BE2C (cell line): Measurements from ENCODE around the gene B3GNT8.

Experiments
- DNase-seq: peaks from one replicate; pipeline ENCODE4 v3.0.0-alpha.2; 2020
- H3K27me3 ChIP-seq: fragments of 250-450 bp; sonication (Bioruptor Pico); 2 replicates; pipeline ENCODE4 v1.5.1; 2020; ENCODE audit warnings: mild to moderate bottlenecking
- H3K36me3 ChIP-seq: fragments of 250-450 bp; sonication (Bioruptor Pico); 2 replicates; pipeline ENCODE4 v1.5.1; 2020; ENCODE audit warnings: mild to moderate bottlenecking
- H3K4me1 ChIP-seq: fragments of 250-450 bp; sonication (Bioruptor Pico); 2 replicates; pipeline ENCODE4 v1.5.1; 2020
- H3K4me3 ChIP-seq: 2 replicates; pipeline ENCODE4 v1.5.1; 2011; ENCODE audit warnings: low read depth, low read length
- H3K9me3 ChIP-seq: fragments of 250-450 bp; sonication (Bioruptor Pico); 2 replicates; pipeline ENCODE4 v1.5.1; 2020
- TF ChIP-seq, protein P1 (sequence below): IDR thresholded peaks from 2 replicates; pipeline ENCODE4 v1.5.1; 2012; ENCODE audit warnings: mild to moderate bottlenecking, low read depth, low read length

Gene B3GNT8

DNA sequence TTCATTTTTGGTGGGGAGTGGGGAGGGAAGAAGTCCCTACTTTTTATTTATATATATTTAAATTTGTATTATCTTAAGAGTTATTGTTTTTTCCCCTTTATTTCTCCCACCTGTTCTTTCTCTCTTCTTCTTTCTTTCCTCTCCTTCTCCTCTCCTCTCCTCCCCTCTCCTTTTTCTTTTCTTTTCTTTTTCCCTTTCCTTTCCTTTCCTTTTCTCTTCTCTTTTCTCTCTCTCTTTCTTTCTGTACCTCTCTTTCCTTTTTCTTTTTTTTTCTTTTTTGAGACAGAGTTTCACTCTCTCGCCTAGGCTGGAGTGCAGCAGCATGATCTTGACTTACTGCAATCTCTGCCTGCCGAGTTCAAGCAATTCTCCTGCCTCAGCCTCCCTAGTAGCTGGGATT, 27.6 kb downstream of the B3GNT8 start:
- Histone ChIP-seq H3K9me3 (no peaks in the 10 kb centered on the region), H3K4me1 (no peaks in the 10 kb centered on the region), H3K4me3 (no peak overlapping the region), H3K36me3 (peaks cover 5% of the 10 kb centered on the region), H3K27me3 (no peaks in the 10 kb centered on the region)
- no peak for DNase-seq
- TF ChIP-seq, protein P1, sequence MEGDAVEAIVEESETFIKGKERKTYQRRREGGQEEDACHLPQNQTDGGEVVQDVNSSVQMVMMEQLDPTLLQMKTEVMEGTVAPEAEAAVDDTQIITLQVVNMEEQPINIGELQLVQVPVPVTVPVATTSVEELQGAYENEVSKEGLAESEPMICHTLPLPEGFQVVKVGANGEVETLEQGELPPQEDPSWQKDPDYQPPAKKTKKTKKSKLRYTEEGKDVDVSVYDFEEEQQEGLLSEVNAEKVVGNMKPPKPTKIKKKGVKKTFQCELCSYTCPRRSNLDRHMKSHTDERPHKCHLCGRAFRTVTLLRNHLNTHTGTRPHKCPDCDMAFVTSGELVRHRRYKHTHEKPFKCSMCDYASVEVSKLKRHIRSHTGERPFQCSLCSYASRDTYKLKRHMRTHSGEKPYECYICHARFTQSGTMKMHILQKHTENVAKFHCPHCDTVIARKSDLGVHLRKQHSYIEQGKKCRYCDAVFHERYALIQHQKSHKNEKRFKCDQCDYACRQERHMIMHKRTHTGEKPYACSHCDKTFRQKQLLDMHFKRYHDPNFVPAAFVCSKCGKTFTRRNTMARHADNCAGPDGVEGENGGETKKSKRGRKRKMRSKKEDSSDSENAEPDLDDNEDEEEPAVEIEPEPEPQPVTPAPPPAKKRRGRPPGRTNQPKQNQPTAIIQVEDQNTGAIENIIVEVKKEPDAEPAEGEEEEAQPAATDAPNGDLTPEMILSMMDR: no peak

DNA sequence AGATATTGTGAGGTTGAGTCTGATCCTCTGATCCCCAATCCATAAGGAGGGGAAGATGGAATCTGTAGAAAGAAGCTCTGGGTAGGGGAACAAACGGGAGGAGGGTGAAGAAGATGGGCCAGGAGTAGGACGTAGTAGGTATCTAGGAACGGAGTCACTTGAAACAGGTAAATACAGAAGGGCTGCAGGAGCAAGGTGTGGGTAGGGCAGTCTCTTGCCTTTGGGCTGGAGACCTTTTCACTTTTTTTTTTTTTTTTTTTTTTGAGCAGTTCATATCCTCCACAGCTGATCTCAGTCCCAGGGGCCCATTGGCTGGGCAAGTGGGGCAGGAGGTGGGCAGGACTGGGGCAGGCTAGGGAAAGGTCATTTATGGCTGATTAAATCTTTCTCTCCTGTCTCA, 28.1 kb downstream of the B3GNT8 start:
- Histone ChIP-seq H3K4me1 (no peaks in the 10 kb centered on the region), H3K9me3 (no peaks in the 10 kb centered on the region)
- TF ChIP-seq, protein P1: no peak

DNA sequence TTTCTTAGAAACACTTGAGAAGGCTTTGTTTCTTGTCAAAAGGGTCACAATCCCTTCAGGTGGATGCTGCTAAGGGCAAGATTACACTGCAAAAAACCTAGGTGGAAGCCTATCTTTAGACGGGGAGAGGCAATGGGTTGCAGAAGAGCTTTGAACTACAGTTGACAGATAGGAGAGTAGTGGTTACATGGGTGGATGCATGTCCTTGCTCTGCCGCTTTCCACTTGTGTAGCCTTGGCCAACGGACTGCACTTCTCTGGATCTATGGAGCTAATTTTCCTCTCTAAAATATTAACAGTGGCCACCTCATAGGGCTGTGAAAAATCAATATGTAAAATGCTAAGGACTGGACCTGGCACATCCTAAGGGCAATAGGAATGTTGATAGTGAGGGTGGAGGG, 28.6 kb downstream of the B3GNT8 start:
- peaks cover 10% of the 10 kb centered on the region for H3K36me3 ChIP-seq
- H3K4me1 ChIP-seq: no peaks in the 10 kb centered on the region
- TF ChIP-seq, protein P1: no peak
- H3K4me3 ChIP-seq: peak overlapping the region; percentile 91
- H3K9me3 ChIP-seq: no peaks in the 10 kb centered on the region
- DNase-seq: no peak
- H3K27me3 ChIP-seq: no peaks in the 10 kb centered on the region

More for the DNA sequence above, 28.1 kb downstream of the B3GNT8 start:
- H3K4me3 ChIP-seq: peak overlapping the region; percentile 91
- no peaks in the 10 kb centered on the region for H3K27me3 ChIP-seq
- peaks cover 5% of the 10 kb centered on the region for H3K36me3 ChIP-seq
- no peak for DNase-seq

DNA sequence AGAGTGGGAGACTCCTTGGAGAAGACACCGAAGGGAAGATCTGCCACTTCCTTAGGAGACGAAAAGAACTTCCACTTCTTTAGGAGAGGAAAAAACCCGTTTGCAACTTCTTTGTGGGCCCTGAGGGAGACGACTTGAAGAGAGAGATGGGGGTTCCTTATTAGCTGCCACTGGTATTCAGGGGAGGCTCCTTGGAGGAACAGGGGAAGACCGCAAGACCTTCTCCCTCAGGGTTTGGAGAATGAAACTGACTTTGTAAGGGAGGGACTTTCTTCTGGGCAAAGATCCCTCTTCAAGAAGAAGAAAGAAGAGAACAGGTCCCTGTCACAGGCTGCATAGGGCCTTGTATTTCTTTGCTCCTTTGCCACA, 29.1 kb downstream of the B3GNT8 start:
- Histone ChIP-seq H3K4me3 (peak overlapping the region; percentile 91), H3K4me1 (no peaks in the 10 kb centered on the region), H3K9me3 (no peaks in the 10 kb centered on the region), H3K36me3 (peaks cover 9% of the 10 kb centered on the region), H3K27me3 (no peaks in the 10 kb centered on the region)
- no peak for DNase-seq
- TF ChIP-seq, protein P1: no peak

DNA sequence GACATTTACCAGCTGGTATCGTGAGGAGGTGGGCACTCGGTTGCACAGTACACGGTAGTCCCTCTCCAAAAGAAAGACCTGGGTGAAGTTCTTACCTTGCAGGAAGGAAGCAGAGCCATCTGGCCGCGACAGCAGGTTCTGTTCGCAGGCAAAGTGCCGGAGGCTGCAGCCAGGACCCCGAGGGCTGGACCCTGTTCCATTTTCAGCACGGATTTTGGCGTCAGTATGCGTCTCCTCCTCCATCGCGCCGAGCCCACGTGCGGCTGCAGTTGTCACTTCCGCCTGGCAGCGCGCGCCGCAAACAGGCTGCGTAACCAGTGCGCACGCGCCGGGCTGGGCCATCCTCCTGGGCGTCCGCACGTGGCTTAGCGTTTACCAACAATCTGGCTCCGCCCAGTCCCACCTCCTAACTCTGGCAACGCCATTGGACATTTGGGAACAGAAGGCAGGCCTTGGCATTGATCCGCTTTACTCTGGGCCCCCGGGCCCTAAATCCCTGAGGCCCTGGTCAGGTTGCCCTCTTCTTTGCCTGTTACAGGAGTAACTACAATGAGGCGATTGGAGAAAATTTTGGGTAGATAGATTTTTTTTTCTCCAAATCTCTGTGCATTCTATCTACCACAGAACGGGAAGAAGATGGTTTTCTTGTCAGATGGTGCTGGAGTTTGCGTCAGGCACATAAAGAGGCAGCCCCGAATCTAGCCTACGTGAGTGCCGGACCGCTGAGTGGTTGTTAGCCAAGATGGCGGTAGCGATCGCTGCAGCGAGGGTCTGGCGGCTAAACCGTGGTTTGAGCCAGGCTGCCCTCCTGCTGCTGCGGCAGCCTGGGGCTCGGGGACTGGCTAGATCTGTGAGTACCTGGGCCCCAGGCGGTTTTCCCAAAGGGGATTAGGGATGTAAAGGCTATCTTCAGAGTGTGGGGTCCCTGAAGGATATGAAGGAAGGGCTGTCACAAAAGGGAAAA, 29.8 kb downstream of the B3GNT8 start, which contains the start of the genes BCKDHA and EXOSC5:
TSS of gene BCKDHA (plus strand) at position 733 of the 964 bp plus-strand sequence. CDS start at position 743, 10 bp downstream.
TSS of gene EXOSC5 (minus strand) at position 274 of the 964 bp plus-strand sequence. CDS start at position 243, 31 bp downstream.
- H3K9me3 ChIP-seq: no peaks in the 10 kb centered on the region
- peak; percentile 99 for DNase-seq
- peak within 1 kb of the TSS; percentile 91 for H3K4me3 ChIP-seq
- H3K27me3 ChIP-seq: no peaks in the 10 kb centered on the region
- H3K36me3 ChIP-seq: peaks cover 13% of the 10 kb centered on the region
- no peaks in the 10 kb centered on the region for H3K4me1 ChIP-seq
- TF ChIP-seq, protein P1: no peak

DNA sequence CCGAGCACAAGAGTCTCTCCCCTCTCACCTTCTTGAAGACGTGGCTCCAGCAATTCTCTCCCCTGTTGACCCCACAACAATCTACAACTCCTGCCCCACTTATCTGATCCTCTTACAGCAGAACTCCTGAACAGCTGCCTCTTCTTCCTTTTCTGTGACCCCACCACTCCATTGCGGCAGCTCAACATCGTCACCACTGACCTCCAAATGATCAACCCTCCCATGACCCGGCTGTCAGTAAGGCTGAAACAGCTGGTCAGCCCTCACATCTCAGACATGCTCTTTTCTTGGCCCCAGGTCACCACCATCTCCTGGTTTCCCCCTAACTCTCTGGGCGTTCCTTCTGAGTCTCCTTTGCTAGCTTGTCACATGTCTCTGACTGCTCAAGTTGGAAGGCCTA, 31.8 kb downstream of the B3GNT8 start:
- Histone ChIP-seq H3K4me1 (no peaks in the 10 kb centered on the region), H3K4me3 (peak overlapping the region; percentile 87), H3K27me3 (no peaks in the 10 kb centered on the region), H3K9me3 (no peaks in the 10 kb centered on the region), H3K36me3 (peaks cover 31% of the 10 kb centered on the region)
- DNase-seq: no peak
- TF ChIP-seq, protein P1: no peak
